PFSK-1 (cell line): ENCODE results near the gene TNIP2.

Experiments
- POLR2AphosphoS5 ChIP-seq: IDR thresholded peaks from 2 replicates; pipeline ENCODE4 v1.6.1; 2012; ENCODE audit warnings: low read depth, mild to moderate bottlenecking, control low read depth, low read length, moderate library complexity
- REST ChIP-seq, 2 experiments: IDR thresholded peaks; 2 replicates each; pipeline versions ENCODE4 v1.6.1 to v1.8.0; 2011 to 2012; ENCODE audit warnings: low read depth in 2 of 2, low read length in 2 of 2, control low read depth in 1 of 2, inconsistent platforms in 1 of 2, mild to moderate bottlenecking in 1 of 2, moderate library complexity in 1 of 2; ENCODE audit not compliant: insufficient read depth in 1 of 2
- SIN3A ChIP-seq: IDR thresholded peaks from 2 replicates; pipeline ENCODE4 v1.6.1; 2012; ENCODE audit warnings: mild to moderate bottlenecking, low read length, moderate library complexity, borderline replicate concordance; ENCODE audit not compliant: insufficient read depth
- TAF1 ChIP-seq: IDR thresholded peaks from 2 replicates; pipeline ENCODE4 v1.6.1; 2012; ENCODE audit warnings: low read length, control low read depth, borderline replicate concordance; ENCODE audit not compliant: insufficient read depth

DNA sequence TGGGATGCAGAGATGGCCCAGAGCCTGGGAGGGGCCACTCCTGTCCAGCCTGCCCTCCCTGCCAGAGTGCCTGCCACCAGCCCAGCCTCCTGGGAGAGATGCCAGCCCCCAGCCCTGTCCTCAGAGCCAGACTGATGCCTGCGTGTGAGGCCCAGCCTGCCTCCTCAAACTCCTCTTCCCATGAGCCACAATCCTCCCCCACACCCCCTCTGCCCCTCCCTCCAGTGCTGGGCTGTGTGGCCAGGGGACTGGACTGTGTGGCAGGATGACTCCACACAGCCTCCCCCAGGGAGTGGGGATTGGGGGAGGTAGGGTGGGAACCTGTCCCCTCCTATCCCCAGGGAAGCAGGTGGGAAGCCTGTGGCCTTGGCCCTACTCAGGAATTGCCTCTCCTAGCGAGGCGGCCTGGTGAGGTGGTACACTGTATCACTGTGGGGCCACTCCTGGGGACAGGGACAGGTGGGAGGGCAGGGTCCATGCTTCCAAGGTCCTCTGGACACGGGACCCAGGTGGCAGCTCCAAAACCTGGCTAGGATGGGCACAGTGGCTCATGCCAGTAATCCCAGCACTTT, 32.5 kb upstream of the TNIP2 start:
- TF ChIP-seq POLR2AphosphoS5 (no peak), TAF1 (no peak), SIN3A (no peak), REST (IDR thresholded peaks at IDR 0.05; ENCODE audit: insufficient read depth in 1 of 2, low read depth in 2 of 2, low read length in 2 of 2) (no peak)
